Measurements from ENCODE around the gene SAMD13. TPM values are rescaled to one million over a fixed set of nuclear protein-coding genes. Genes with fewer than 3 reads are reported as not detected.

SAMD13 gene
- total RNA-seq, 1 donor from 2014 or later = 0.21 TPM

GRCh38 chr1:84360316-84360715 is 58.8 kb downstream of the SAMD13 start:
- Mint-ChIP-seq H3K36me3 (ENCODE audit: low read depth) (no peaks in the 10 kb centered on the region), H3K4me1 (peaks cover 1% of the 10 kb centered on the region), H3K27me3 (no peaks in the 10 kb centered on the region), H3K27ac (no peak overlapping the region), H3K9me3 (no peaks in the 10 kb centered on the region), H3K4me3 (no peak overlapping the region)
- intact Hi-C loops (cut with micrococcal nuclease) = no loop called here
- DNase-seq = no peak

GRCh38 chr1:84361796-84362195 is 60.3 kb downstream of the SAMD13 start:
- Mint-ChIP-seq H3K4me1 (peaks cover 7% of the 10 kb centered on the region), H3K4me3 (no peak overlapping the region), H3K9me3 (no peaks in the 10 kb centered on the region), H3K27me3 (no peaks in the 10 kb centered on the region), H3K36me3 (ENCODE audit: low read depth) (no peaks in the 10 kb centered on the region), H3K27ac (no peak overlapping the region)
- intact Hi-C loops (cut with micrococcal nuclease) = no loop called here
- DNase-seq = no peak

- Mint-ChIP-seq H3K4me1 (peaks cover 7% of the 10 kb centered on the region), H3K36me3 (ENCODE audit: low read depth) (no peaks in the 10 kb centered on the region), H3K27me3 (no peaks in the 10 kb centered on the region), H3K4me3 (no peak overlapping the region), H3K9me3 (peaks cover 5% of the 10 kb centered on the region), H3K27ac (no peak overlapping the region)
- DNase-seq = no peak
- intact Hi-C loops (cut with micrococcal nuclease) = no loop called here
Observed at GRCh38 chr1:84363019-84363418, 61.5 kb downstream of the SAMD13 start.

GRCh38 chr1:84363622-84364021 is 62.1 kb downstream of the SAMD13 start:
- intact Hi-C loops (cut with micrococcal nuclease) = no loop called here
- H3K27me3 Mint-ChIP-seq = no peaks in the 10 kb centered on the region
- no peak for DNase-seq
- H3K36me3 Mint-ChIP-seq (ENCODE audit: low read depth) = no peaks in the 10 kb centered on the region
- H3K4me1 Mint-ChIP-seq = peaks cover 7% of the 10 kb centered on the region
- no peak overlapping the region for H3K27ac Mint-ChIP-seq
- no peak overlapping the region for H3K4me3 Mint-ChIP-seq
- peaks cover 7% of the 10 kb centered on the region for H3K9me3 Mint-ChIP-seq

- H3K27ac Mint-ChIP-seq = peak overlapping the region; percentile 17
- no peak for DNase-seq
- intact Hi-C loops (cut with micrococcal nuclease) = no loop called here
Observed at GRCh38 chr1:84365225-84366221, 64.0 kb downstream of the SAMD13 start.

GRCh38 chr1:84366786-84367185 is 65.3 kb downstream of the SAMD13 start:
- Mint-ChIP-seq H3K36me3 (ENCODE audit: low read depth) (no peaks in the 10 kb centered on the region), H3K9me3 (peaks cover 7% of the 10 kb centered on the region), H3K4me3 (no peak overlapping the region), H3K4me1 (peaks cover 7% of the 10 kb centered on the region), H3K27ac (no peak overlapping the region), H3K27me3 (no peaks in the 10 kb centered on the region)
- DNase-seq = no peak
- intact Hi-C loops (cut with micrococcal nuclease) = no loop called here

More at GRCh38 chr1:84365225-84366221, 64.0 kb downstream of the SAMD13 start:
- Mint-ChIP-seq H3K4me3 (no peak overlapping the region), H3K36me3 (ENCODE audit: low read depth) (no peaks in the 10 kb centered on the region), H3K4me1 (peaks cover 7% of the 10 kb centered on the region), H3K9me3 (peaks cover 7% of the 10 kb centered on the region), H3K27me3 (no peaks in the 10 kb centered on the region)

GRCh38 chr1:84367219-84367618 is 65.7 kb downstream of the SAMD13 start:
- intact Hi-C loops (cut with micrococcal nuclease) = no loop called here
- H3K4me3 Mint-ChIP-seq = no peak overlapping the region
- H3K9me3 Mint-ChIP-seq = peaks cover 8% of the 10 kb centered on the region
- no peaks in the 10 kb centered on the region for H3K36me3 Mint-ChIP-seq (ENCODE audit: low read depth)
- H3K4me1 Mint-ChIP-seq = peaks cover 7% of the 10 kb centered on the region
- H3K27me3 Mint-ChIP-seq = no peaks in the 10 kb centered on the region
- no peak overlapping the region for H3K27ac Mint-ChIP-seq
- no peak for DNase-seq

- Mint-ChIP-seq H3K4me1 (peaks cover 7% of the 10 kb centered on the region), H3K27ac (no peak overlapping the region), H3K4me3 (no peak overlapping the region), H3K9me3 (peaks cover 17% of the 10 kb centered on the region), H3K27me3 (no peaks in the 10 kb centered on the region), H3K36me3 (ENCODE audit: low read depth) (no peaks in the 10 kb centered on the region)
- no peak for DNase-seq
- intact Hi-C loops (cut with micrococcal nuclease) = no loop called here
Observed at GRCh38 chr1:84368441-84368840, 66.9 kb downstream of the SAMD13 start.

- no peaks in the 10 kb centered on the region for H3K36me3 Mint-ChIP-seq (ENCODE audit: low read depth)
- intact Hi-C loops (cut with micrococcal nuclease) = no loop called here
- H3K9me3 Mint-ChIP-seq = peaks cover 20% of the 10 kb centered on the region
- H3K27ac Mint-ChIP-seq = no peak overlapping the region
- peaks cover 6% of the 10 kb centered on the region for H3K4me1 Mint-ChIP-seq
- no peak for DNase-seq
- no peak overlapping the region for H3K4me3 Mint-ChIP-seq
- H3K27me3 Mint-ChIP-seq = no peaks in the 10 kb centered on the region
Observed at GRCh38 chr1:84370266-84370665, 68.8 kb downstream of the SAMD13 start.

GRCh38 chr1:84370831-84371394 is 69.4 kb downstream of the SAMD13 start:
- Mint-ChIP-seq H3K27ac (no peak overlapping the region), H3K36me3 (ENCODE audit: low read depth) (no peaks in the 10 kb centered on the region), H3K4me1 (peaks cover under 1% of the 10 kb centered on the region), H3K9me3 (peaks cover 20% of the 10 kb centered on the region), H3K4me3 (no peak overlapping the region), H3K27me3 (no peaks in the 10 kb centered on the region)
- DNase-seq = no peak
- intact Hi-C loops (cut with micrococcal nuclease) = no loop called here

GRCh38 chr1:84373436-84374141 is 72.1 kb downstream of the SAMD13 start:
- no peaks in the 10 kb centered on the region for H3K36me3 Mint-ChIP-seq (ENCODE audit: low read depth)
- no peak for DNase-seq
- intact Hi-C loops (cut with micrococcal nuclease) = no loop called here
- no peaks in the 10 kb centered on the region for H3K27me3 Mint-ChIP-seq
- peaks cover 12% of the 10 kb centered on the region for H3K9me3 Mint-ChIP-seq
- H3K27ac Mint-ChIP-seq = no peak overlapping the region
- no peak overlapping the region for H3K4me3 Mint-ChIP-seq
- no peaks in the 10 kb centered on the region for H3K4me1 Mint-ChIP-seq

- DNase-seq = no peak
- Mint-ChIP-seq H3K27me3 (no peaks in the 10 kb centered on the region), H3K36me3 (ENCODE audit: low read depth) (no peaks in the 10 kb centered on the region), H3K27ac (no peak overlapping the region), H3K9me3 (peaks cover 12% of the 10 kb centered on the region), H3K4me3 (no peak overlapping the region), H3K4me1 (no peaks in the 10 kb centered on the region)
- intact Hi-C loops (cut with micrococcal nuclease) = no loop called here
Observed at GRCh38 chr1:84374991-84375696, 73.6 kb downstream of the SAMD13 start.

- no peaks in the 10 kb centered on the region for H3K4me1 Mint-ChIP-seq
- peaks cover 12% of the 10 kb centered on the region for H3K9me3 Mint-ChIP-seq
- H3K36me3 Mint-ChIP-seq (ENCODE audit: low read depth) = no peaks in the 10 kb centered on the region
- intact Hi-C loops (cut with micrococcal nuclease) = no loop called here
- H3K27ac Mint-ChIP-seq = no peak overlapping the region
- DNase-seq = no peak
- H3K27me3 Mint-ChIP-seq = no peaks in the 10 kb centered on the region
- no peak overlapping the region for H3K4me3 Mint-ChIP-seq
Observed at GRCh38 chr1:84376000-84376910, 74.7 kb downstream of the SAMD13 start.
